ENCODE data around the gene SNTG2. TPM values are rescaled to one million over a fixed set of nuclear protein-coding genes. Genes with fewer than 3 reads are reported as not detected.

SNTG2 gene
- total RNA-seq, 1 donor from 2014 or later: 0.47 TPM

GRCh38 chr2:923832-924601 lies 26.6 kb upstream of the SNTG2 start:
- Mint-ChIP-seq H3K4me1 (no peaks in the 10 kb centered on the region), H3K9me3 (peaks cover 3% of the 10 kb centered on the region), H3K4me3 (no peak overlapping the region), H3K27ac (ENCODE audit: unreplicated experiment) (no peak overlapping the region), H3K36me3 (ENCODE audit: low read depth) (no peaks in the 10 kb centered on the region), H3K27me3 (ENCODE audit: low read depth) (peaks cover 6% of the 10 kb centered on the region)
- no peak for TF ChIP-seq CTCF (conservative IDR thresholded peaks at IDR 0.05)
- no peak for DNase-seq (ENCODE audit: low read depth, low spot score)

GRCh38 chr2:924701-925100 lies 25.9 kb upstream of the SNTG2 start:
- no peak overlapping the region for H3K4me3 Mint-ChIP-seq
- no peak for DNase-seq (ENCODE audit: low read depth, low spot score)
- no peak overlapping the region for H3K27ac Mint-ChIP-seq (ENCODE audit: unreplicated experiment)
- H3K4me1 Mint-ChIP-seq: peaks cover under 1% of the 10 kb centered on the region
- no peaks in the 10 kb centered on the region for H3K36me3 Mint-ChIP-seq (ENCODE audit: low read depth)
- H3K9me3 Mint-ChIP-seq: peaks cover 3% of the 10 kb centered on the region
- TF ChIP-seq CTCF (conservative IDR thresholded peaks at IDR 0.05): no peak
- peaks cover 6% of the 10 kb centered on the region for H3K27me3 Mint-ChIP-seq (ENCODE audit: low read depth)

- Mint-ChIP-seq H3K36me3 (ENCODE audit: low read depth) (no peaks in the 10 kb centered on the region), H3K27me3 (ENCODE audit: low read depth) (peaks cover 6% of the 10 kb centered on the region), H3K4me3 (no peak overlapping the region), H3K4me1 (peaks cover 6% of the 10 kb centered on the region), H3K27ac (ENCODE audit: unreplicated experiment) (no peak overlapping the region), H3K9me3 (peaks cover 3% of the 10 kb centered on the region)
- no peak for DNase-seq (ENCODE audit: low read depth, low spot score)
- no peak for TF ChIP-seq CTCF (conservative IDR thresholded peaks at IDR 0.05)
Observed at GRCh38 chr2:925309-925708, 25.3 kb upstream of the SNTG2 start.

GRCh38 chr2:925711-926110 lies 24.9 kb upstream of the SNTG2 start:
- Mint-ChIP-seq H3K4me1 (peaks cover 7% of the 10 kb centered on the region), H3K27ac (ENCODE audit: unreplicated experiment) (no peak overlapping the region), H3K9me3 (peaks cover 3% of the 10 kb centered on the region), H3K27me3 (ENCODE audit: low read depth) (peaks cover 6% of the 10 kb centered on the region), H3K36me3 (ENCODE audit: low read depth) (no peaks in the 10 kb centered on the region), H3K4me3 (no peak overlapping the region)
- TF ChIP-seq CTCF (conservative IDR thresholded peaks at IDR 0.05): no peak
- DNase-seq (ENCODE audit: low read depth, low spot score): no peak

GRCh38 chr2:926259-926793 lies 24.3 kb upstream of the SNTG2 start:
- Mint-ChIP-seq H3K36me3 (ENCODE audit: low read depth) (no peaks in the 10 kb centered on the region), H3K9me3 (peaks cover 3% of the 10 kb centered on the region), H3K27ac (ENCODE audit: unreplicated experiment) (no peak overlapping the region), H3K4me3 (no peak overlapping the region), H3K4me1 (peaks cover 10% of the 10 kb centered on the region), H3K27me3 (ENCODE audit: low read depth) (peaks cover 6% of the 10 kb centered on the region)
- no peak for DNase-seq (ENCODE audit: low read depth, low spot score)
- no peak for TF ChIP-seq CTCF (conservative IDR thresholded peaks at IDR 0.05)
